HL-60 (cell line): ENCODE results near the gene PNLDC1.
"Not testable (repeated sequence)": the region's sequence is repeated elsewhere in the genome, so short reads cannot be mapped to it uniquely, and the experiment has no call there.

Source experiments
- DNase-seq, 2 experiments: peaks; one replicate each; pipeline ENCODE4 v3.0.0-alpha.2; 2010 to 2020; ENCODE audit warnings: low read depth in 1 of 2, low spot score in 1 of 2
- H3K27ac ChIP-seq: fragments of 250-450 bp; sonication (Bioruptor Pico); replicated peaks from 2 replicates; pipeline ENCODE4 v1.5.1; 2020; ENCODE audit warnings: mild to moderate bottlenecking, moderate library complexity
- H3K27me3 ChIP-seq: fragments of 250-450 bp; sonication (Bioruptor Pico); 2 replicates; pipeline ENCODE4 v1.5.1; 2021; ENCODE audit warnings: mild to moderate bottlenecking, moderate library complexity; ENCODE audit not compliant: insufficient read depth, poor library complexity, severe bottlenecking
- H3K4me3 ChIP-seq: replicated peaks from 2 replicates; pipeline ENCODE4 v1.5.1; 2011; ENCODE audit warnings: mild to moderate bottlenecking, control low read depth, low read length; ENCODE audit not compliant: insufficient read depth
- GABPA ChIP-seq: IDR thresholded peaks from 2 replicates; pipeline ENCODE4 v1.6.1; 2012; ENCODE audit warnings: low read depth
- POLR2AphosphoS5 ChIP-seq: IDR thresholded peaks from 2 replicates; pipeline ENCODE4 v1.6.1; 2012; ENCODE audit warnings: low read depth
- SPI1 ChIP-seq: IDR thresholded peaks from 2 replicates; pipeline ENCODE4 v1.6.1; 2012; ENCODE audit warnings: low read depth, mild to moderate bottlenecking, borderline replicate concordance
- TF ChIP-seq, protein P1 (sequence below): IDR thresholded peaks from 2 replicates; pipeline ENCODE4 v1.6.1; 2012; ENCODE audit warnings: low read depth; ENCODE audit not compliant: insufficient replicate concordance
- TF ChIP-seq, protein P2 (sequence below): IDR thresholded peaks from one replicate; pipeline ENCODE4 v1.5.1; 2011; ENCODE audit warnings: low read length, control low read depth, inconsistent platforms; ENCODE audit not compliant: insufficient read depth

PNLDC1 gene

DNA sequence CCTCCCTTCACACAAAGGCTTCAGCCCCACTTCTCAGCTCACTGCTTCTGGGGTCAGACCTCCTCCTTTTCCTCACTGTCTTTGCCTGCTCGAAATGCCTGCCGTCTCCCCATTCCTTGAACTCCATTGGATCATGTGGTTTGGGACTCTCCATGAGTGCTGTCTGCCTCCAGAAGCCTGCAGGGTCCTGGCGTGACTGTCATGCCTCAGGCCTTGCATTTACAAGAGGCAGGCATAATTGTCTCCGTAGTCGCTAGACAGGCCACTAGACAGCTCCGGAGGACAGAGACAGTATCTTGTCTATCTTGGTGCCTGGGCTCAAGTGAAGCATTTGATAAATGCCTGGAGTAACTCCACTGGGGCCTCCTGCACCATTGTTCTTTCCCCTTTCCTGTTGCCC, 15.3 kb downstream of the PNLDC1 start:
- no peaks in the 10 kb centered on the region for H3K27me3 ChIP-seq
- no peak overlapping the region for H3K27ac ChIP-seq
- DNase-seq, result no peak
- H3K4me3 ChIP-seq, result no peak overlapping the region
- TF ChIP-seq, protein P1, sequence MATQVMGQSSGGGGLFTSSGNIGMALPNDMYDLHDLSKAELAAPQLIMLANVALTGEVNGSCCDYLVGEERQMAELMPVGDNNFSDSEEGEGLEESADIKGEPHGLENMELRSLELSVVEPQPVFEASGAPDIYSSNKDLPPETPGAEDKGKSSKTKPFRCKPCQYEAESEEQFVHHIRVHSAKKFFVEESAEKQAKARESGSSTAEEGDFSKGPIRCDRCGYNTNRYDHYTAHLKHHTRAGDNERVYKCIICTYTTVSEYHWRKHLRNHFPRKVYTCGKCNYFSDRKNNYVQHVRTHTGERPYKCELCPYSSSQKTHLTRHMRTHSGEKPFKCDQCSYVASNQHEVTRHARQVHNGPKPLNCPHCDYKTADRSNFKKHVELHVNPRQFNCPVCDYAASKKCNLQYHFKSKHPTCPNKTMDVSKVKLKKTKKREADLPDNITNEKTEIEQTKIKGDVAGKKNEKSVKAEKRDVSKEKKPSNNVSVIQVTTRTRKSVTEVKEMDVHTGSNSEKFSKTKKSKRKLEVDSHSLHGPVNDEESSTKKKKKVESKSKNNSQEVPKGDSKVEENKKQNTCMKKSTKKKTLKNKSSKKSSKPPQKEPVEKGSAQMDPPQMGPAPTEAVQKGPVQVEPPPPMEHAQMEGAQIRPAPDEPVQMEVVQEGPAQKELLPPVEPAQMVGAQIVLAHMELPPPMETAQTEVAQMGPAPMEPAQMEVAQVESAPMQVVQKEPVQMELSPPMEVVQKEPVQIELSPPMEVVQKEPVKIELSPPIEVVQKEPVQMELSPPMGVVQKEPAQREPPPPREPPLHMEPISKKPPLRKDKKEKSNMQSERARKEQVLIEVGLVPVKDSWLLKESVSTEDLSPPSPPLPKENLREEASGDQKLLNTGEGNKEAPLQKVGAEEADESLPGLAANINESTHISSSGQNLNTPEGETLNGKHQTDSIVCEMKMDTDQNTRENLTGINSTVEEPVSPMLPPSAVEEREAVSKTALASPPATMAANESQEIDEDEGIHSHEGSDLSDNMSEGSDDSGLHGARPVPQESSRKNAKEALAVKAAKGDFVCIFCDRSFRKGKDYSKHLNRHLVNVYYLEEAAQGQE, result no peak
- TF ChIP-seq, protein P2, sequence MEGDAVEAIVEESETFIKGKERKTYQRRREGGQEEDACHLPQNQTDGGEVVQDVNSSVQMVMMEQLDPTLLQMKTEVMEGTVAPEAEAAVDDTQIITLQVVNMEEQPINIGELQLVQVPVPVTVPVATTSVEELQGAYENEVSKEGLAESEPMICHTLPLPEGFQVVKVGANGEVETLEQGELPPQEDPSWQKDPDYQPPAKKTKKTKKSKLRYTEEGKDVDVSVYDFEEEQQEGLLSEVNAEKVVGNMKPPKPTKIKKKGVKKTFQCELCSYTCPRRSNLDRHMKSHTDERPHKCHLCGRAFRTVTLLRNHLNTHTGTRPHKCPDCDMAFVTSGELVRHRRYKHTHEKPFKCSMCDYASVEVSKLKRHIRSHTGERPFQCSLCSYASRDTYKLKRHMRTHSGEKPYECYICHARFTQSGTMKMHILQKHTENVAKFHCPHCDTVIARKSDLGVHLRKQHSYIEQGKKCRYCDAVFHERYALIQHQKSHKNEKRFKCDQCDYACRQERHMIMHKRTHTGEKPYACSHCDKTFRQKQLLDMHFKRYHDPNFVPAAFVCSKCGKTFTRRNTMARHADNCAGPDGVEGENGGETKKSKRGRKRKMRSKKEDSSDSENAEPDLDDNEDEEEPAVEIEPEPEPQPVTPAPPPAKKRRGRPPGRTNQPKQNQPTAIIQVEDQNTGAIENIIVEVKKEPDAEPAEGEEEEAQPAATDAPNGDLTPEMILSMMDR, result no peak
- TF ChIP-seq GABPA (no peak), POLR2AphosphoS5 (no peak), SPI1 (no peak)

DNA sequence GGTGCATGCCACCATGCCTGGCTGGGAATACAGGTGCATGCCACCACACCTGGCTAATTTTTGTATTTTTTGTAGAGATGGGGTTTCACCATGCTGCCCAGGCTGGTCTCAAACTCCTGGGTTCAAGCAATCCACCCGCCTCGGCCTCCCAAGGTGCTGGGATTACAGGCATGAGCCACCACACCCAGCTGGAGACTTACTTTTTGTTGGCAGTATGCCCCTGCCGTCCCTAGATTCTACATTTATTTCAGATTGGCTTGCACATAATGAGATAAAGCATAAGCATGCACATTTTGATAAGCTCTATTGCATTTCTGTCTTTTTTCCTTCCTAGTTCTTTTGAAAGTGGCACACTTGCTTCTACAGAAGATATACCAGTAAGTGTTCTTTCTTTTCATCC, 16.7 kb downstream of the PNLDC1 start:
- H3K4me3 ChIP-seq, DNase-seq, H3K27me3 ChIP-seq, H3K27ac ChIP-seq: not testable (repeated sequence)

DNA sequence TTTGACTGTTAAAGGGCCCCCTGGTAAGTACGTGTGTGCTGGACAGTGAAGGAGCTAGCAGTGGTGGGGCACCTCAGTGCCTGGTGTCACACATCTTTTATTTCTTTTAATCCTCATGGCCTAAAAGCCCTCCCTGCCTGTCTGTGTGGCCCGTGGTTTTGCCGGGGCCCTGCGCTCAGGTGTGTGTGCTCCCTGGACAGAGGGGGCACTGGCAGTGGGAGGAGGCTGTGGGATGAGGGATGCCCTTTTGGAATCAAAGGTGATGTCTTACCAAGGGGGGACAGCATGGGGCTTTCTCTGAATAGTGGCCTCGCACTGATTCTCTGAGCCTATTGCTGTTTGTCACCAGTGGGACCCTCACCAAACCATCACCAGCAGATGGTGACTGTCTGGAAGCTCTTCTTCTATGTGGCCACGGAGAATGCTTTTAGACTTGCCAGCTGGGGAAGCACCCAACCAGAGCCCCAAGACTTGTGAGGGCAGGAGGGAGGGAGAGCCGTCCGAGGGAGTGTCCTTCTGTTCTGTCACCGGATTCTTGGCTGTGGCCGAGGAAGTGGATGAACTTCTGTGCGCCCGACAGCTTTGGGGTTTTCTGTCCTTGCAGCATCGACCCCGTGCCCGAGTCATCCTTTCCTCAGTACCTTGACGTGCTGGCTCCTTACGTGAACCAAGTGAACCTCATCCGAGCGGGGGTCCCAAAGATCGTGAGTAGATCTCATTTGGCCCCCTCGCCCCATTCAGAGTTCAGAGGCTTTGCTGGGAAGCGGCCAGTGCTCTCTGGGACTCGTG, 18.1 kb downstream of the PNLDC1 start:
- Histone ChIP-seq H3K27me3 (no peaks in the 10 kb centered on the region), H3K4me3 (no peak overlapping the region), H3K27ac (no peak overlapping the region)
- no peak for DNase-seq
- TF ChIP-seq SPI1, result no peak
- no peak for TF ChIP-seq POLR2AphosphoS5
- TF ChIP-seq GABPA, result no peak
- TF ChIP-seq, protein P2, result no peak
- TF ChIP-seq, protein P1, result no peak

DNA sequence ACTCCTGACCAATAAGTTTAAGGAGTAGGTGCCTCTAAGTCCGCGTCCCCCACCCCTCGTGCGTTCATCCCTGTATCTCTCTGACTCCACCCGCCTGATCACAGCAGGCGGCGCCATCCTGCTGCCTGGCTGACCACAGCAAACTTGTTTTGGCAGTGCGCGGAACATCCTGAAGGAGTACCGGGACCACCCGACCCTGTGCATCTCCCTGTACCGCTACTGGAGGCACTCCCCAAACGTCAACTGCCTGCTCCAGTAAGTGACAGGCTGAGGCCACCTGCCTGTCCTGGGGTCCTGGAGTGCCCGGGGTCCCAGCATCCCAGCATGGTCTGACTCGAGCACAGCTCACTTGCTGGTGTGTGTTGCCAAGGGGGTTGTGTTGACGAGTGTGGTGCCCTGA, 19.0 kb downstream of the PNLDC1 start:
- H3K27ac ChIP-seq, result peak overlapping the region; percentile 83
- no peaks in the 10 kb centered on the region for H3K27me3 ChIP-seq
- H3K4me3 ChIP-seq, result no peak overlapping the region
- TF ChIP-seq POLR2AphosphoS5, result no peak
- no peak for TF ChIP-seq SPI1
- TF ChIP-seq, protein P2, result no peak
- TF ChIP-seq, protein P1, result no peak
- no peak for DNase-seq
